Lower leg skin (tissue), 3 donors: Measurements from ENCODE around the gene ALDH3B2.

ENCODE experiments used
- CTCF ChIP-seq, 3 donors: fragments of 450-650 bp; IDR thresholded peaks; one replicate each; pipeline ENCODE4 v1.5.1; 2016; ENCODE audit warnings: antibody characterized with exemption in 3 of 3, mild to moderate bottlenecking in 3 of 3, moderate library complexity in 2 of 3
- POLR2A ChIP-seq, 2 donors: fragments of 450-650 bp; IDR thresholded peaks; one replicate each; pipeline ENCODE4 v1.6.1; 2016 to 2017; ENCODE audit warnings: antibody characterized with exemption in 2 of 2, mild to moderate bottlenecking in 1 of 2, moderate library complexity in 1 of 2

- TF ChIP-seq CTCF (IDR thresholded peaks at IDR 0.05) (no peak), POLR2A (IDR thresholded peaks at IDR 0.05) (no peak)
Measured at GRCh38 chr11:67699521-67699920, 25.1 kb upstream of the ALDH3B2 start.
